Ovary (tissue), 9 donors: ENCODE results near the gene INTS3. TPM values are rescaled to one million over a fixed set of nuclear protein-coding genes. Genes with fewer than 3 reads are reported as not detected.

ENCODE experiments used
- DNase-seq, 5 donors: peaks; one replicate each; pipeline ENCODE4 v3.0.0-alpha.2; 2019 to 2020
- H3K27ac ChIP-seq, 2 donors: fragments of 200-600 bp; one replicate each; pipeline versions ENCODE4 v1.5.1 to v1.8.0; 2019 to 2022
- H3K27me3 ChIP-seq: fragments of 200-600 bp; one replicate; pipeline ENCODE4 v1.8.0; 2022
- H3K36me3 ChIP-seq: fragments of 200-600 bp; sonication (generic); one replicate; pipeline ENCODE4 v1.5.1; 2019
- H3K4me1 ChIP-seq: one replicate; pipeline ENCODE4 v1.8.1; 2013; ENCODE audit warnings: mild to moderate bottlenecking, moderate library complexity; ENCODE audit not compliant: insufficient read depth
- H3K4me3 ChIP-seq: fragments of 200-600 bp; sonication (generic); one replicate; pipeline ENCODE4 v1.5.1; 2017
- H3K9me3 ChIP-seq, 2 donors: fragments of 200-600 bp in 1 of 2; sonication (generic) in 1 of 2; one replicate each; pipeline versions ENCODE4 v1.5.1 to v1.8.1; 2013 to 2019; ENCODE audit warnings: mild to moderate bottlenecking in 1 of 2, moderate library complexity in 1 of 2
- CTCF ChIP-seq, 3 donors: fragments of 450-650 bp in 2 of 3; fragments of 200-600 bp in 1 of 3; IDR thresholded peaks; one replicate each; pipeline versions ENCODE4 v1.5.1 to v1.8.0; 2016 to 2022; ENCODE audit warnings: antibody characterized with exemption in 3 of 3, mild to moderate bottlenecking in 1 of 3
- EP300 ChIP-seq: sonication (generic); formaldehyde crosslinking; IDR thresholded peaks from one replicate; pipeline ENCODE4 v1.6.1; 2017; ENCODE audit warnings: antibody characterized with exemption
- POLR2A ChIP-seq: fragments of 450-650 bp; IDR thresholded peaks from one replicate; pipeline ENCODE4 v1.6.1; 2017; ENCODE audit warnings: antibody characterized with exemption, mild to moderate bottlenecking, moderate library complexity
- WGBS, 3 donors: extraction: QIAGEN DNeasy Blood & Tissue Kit in 1 of 3; methylation state at CpG; one replicate each; pipeline versions ENCODE4 v1.1.5 to v1.1.7; 2013 to 2017; 5-methylcytosine and 5-hydroxymethylcytosine counted together
- intact Hi-C, 4 donors: fragments of 100-400 bp; cut with DNase I; formaldehyde crosslinking; loops; one replicate each; pipeline versions ENCODE4 v1.11.0 to v1.15.1; 2022 to 2023
- polyA plus RNA-seq, 2 donors: library from polyadenylated mRNA; stranded (reverse); fragments of 200-250 nt in 1 of 2; fragments of 350-450 nt in 1 of 2; fragmentation: Illumina TruSeq in 1 of 2; extraction: RNeasy Lipid Tissue Mini Kit (QIAGEN cat#74804) in 1 of 2; gene quantifications; one replicate each; pipeline ENCODE4 v1.2.3, GENCODE V29; 2013 to 2014
- total RNA-seq, 7 donors: library from RNA; depleted of rRNA in 2 of 7; stranded (reverse); fragments of >200 nt in 2 of 7; fragmentation: NEBNext Ultra II Directional in 3 of 7; extraction: Animal tissue kit (Norgen Biotek cat#: 25700) in 3 of 7; gene quantifications; one replicate each; pipeline versions ENCODE4 v1.1.0 to v1.2.4, GENCODE V29; 2016 to 2023
- donor health status: DM: no; HTN: no; CAD: no; lungs with moderate emphysema.
- donor health status: DM: no; HTN: no; CAD: no.
- donor health status: Bipolar disorder and iron deficiency.
- donor health status: DM: yes; HTN: yes; CAD: no.
- donor health status: DM: no; HTN: no; CAD: no.
- donor health status: DM: yes; HTN: yes; CAD: no.

Gene INTS3
- total and polyA plus RNA-seq, 9 donors, result 41.6 to 74.4 (median 56.2) TPM

DNA sequence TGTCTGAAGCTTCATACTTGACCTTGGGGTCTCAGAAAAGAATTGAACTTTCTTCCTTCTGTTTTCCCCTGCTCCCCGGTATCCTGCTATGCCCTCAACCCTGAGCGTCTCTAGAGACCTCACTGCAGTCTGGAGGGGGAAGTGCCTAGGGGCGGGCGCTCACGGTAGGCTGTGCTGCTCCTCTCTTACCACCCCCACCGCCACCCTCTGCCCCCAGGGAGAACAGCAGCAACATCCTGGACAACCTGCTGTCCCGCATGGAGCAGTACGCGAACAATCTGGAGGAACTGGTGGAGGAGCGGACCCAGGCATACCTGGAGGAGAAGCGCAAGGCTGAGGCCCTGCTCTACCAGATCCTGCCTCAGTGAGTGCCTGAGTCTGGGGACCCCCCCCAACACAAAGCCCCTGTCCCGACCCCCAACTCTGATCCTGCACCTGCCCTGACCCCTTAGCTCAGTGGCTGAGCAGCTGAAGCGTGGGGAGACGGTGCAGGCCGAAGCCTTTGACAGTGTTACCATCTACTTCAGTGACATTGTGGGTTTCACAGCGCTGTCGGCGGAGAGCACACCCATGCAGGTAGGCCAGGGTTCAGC, 39.0 kb upstream of the INTS3 start:
- Histone ChIP-seq H3K27ac (no peak overlapping the region), H3K36me3 (no peaks in the 10 kb centered on the region)
- 91 to 92% (median 92%) methylated on average over 17 to 18 of the region's 18 CpGs for WGBS, 3 donors

GRCh38 chr1:153693466-153693865, 34.4 kb upstream of the INTS3 start:
- intact Hi-C loops, result no loop called here
- TF ChIP-seq EP300 (no peak), CTCF (IDR thresholded peaks at IDR 0.05) (no peak), POLR2A (no peak)
- H3K36me3 ChIP-seq, result no peaks in the 10 kb centered on the region
- H3K27me3 ChIP-seq, result no peaks in the 10 kb centered on the region
- H3K4me3 ChIP-seq, result no peak overlapping the region
- H3K27ac ChIP-seq, result no peak overlapping the region
- WGBS, 3 donors, result 71 to 79% (median 75%) methylated on average over 4 of the region's 4 CpGs
- peaks cover 16% of the 10 kb centered on the region for H3K4me1 ChIP-seq
- no peaks in the 10 kb centered on the region for H3K9me3 ChIP-seq
- DNase-seq, result no peak

More for the DNA sequence above, 39.0 kb upstream of the INTS3 start:
- no peaks in the 10 kb centered on the region for H3K27me3 ChIP-seq
- no peaks in the 10 kb centered on the region for H3K9me3 ChIP-seq
- DNase-seq, result no peak
- no peaks in the 10 kb centered on the region for H3K4me1 ChIP-seq
- TF ChIP-seq EP300 (no peak), CTCF (IDR thresholded peaks at IDR 0.05) (no peak)
- intact Hi-C loops, result no loop called here
- no peak overlapping the region for H3K4me3 ChIP-seq

GRCh38 chr1:153696741-153697140, 31.1 kb upstream of the INTS3 start:
- no peaks in the 10 kb centered on the region for H3K9me3 ChIP-seq
- intact Hi-C loops, result loop anchor here in 1 of 4 donors (5.0 kb wide), 1 partner anchor 46 kb away; no protein-coding TSS in a partner anchor
- H3K4me1 ChIP-seq, result peaks cover 23% of the 10 kb centered on the region
- H3K36me3 ChIP-seq, result no peaks in the 10 kb centered on the region
- peak overlapping the region in 1 of 2 donors; percentile 92 for H3K27ac ChIP-seq
- H3K27me3 ChIP-seq, result no peaks in the 10 kb centered on the region
- WGBS, 3 donors, result 60 to 70% (median 69%) methylated on average over 8 of the region's 8 CpGs
- TF ChIP-seq EP300 (no peak), POLR2A (no peak), CTCF (IDR thresholded peaks at IDR 0.05) (no peak)
- no peak overlapping the region for H3K4me3 ChIP-seq
- DNase-seq, result no peak

- H3K4me3 ChIP-seq, result no peak overlapping the region
- H3K27me3 ChIP-seq, result no peaks in the 10 kb centered on the region
- H3K36me3 ChIP-seq, result no peaks in the 10 kb centered on the region
- peaks cover 23% of the 10 kb centered on the region for H3K4me1 ChIP-seq
- TF ChIP-seq EP300, result peak; percentile 66
- peak; percentile 22 for TF ChIP-seq POLR2A
- TF ChIP-seq CTCF (IDR thresholded peaks at IDR 0.05), result no peak
- intact Hi-C loops, result loop anchor here in 2 of 4 donors (2.0 to 5.0 kb wide), 2 partner anchors 31 to 45 kb away; partner anchors contain the start of gene INTS3 (in 1 of the 2)
- no peaks in the 10 kb centered on the region for H3K9me3 ChIP-seq
- peak overlapping the region; percentile 81 to 92 for H3K27ac ChIP-seq
- peak; percentile 83 to 91 (median 87) for DNase-seq
- WGBS, 3 donors, result 19 to 27% (median 20%) methylated on average over 12 of the region's 12 CpGs
Observed at GRCh38 chr1:153697191-153698019, 30.4 kb upstream of the INTS3 start.
